ENCODE data around the gene RSBN1L.

RSBN1L gene

GRCh38 chr7:77662869-77663268 lies 33.4 kb upstream of the RSBN1L start:
- no peaks in the 10 kb centered on the region for H3K9me3 ChIP-seq (ENCODE audit: insufficient read depth, low read depth, low read length)
- no peak overlapping the region for H3K27ac ChIP-seq (ENCODE audit: low read length)
- no peaks in the 10 kb centered on the region for H3K27me3 ChIP-seq (ENCODE audit: insufficient read depth, low read length)
- no peaks in the 10 kb centered on the region for H3K4me1 ChIP-seq (ENCODE audit: insufficient read depth, low read length)
- peaks cover 14% of the 10 kb centered on the region for H3K36me3 ChIP-seq (ENCODE audit: insufficient read depth, low read depth, low read length)
- H3K9ac ChIP-seq (ENCODE audit: low read depth, low read length) = no peak overlapping the region
- no peak overlapping the region for H3K4me3 ChIP-seq (ENCODE audit: low read length)

GRCh38 chr7:77664715-77665114 lies 31.5 kb upstream of the RSBN1L start:
- no peaks in the 10 kb centered on the region for H3K27me3 ChIP-seq (ENCODE audit: insufficient read depth, low read length)
- peaks cover 4% of the 10 kb centered on the region; the same call in 1 of the 2 replicates for H3K36me3 ChIP-seq (ENCODE audit: insufficient read depth, low read depth, low read length)
- H3K9ac ChIP-seq (ENCODE audit: low read depth, low read length) = no peak overlapping the region
- H3K4me3 ChIP-seq (ENCODE audit: low read length) = no peak overlapping the region
- H3K4me1 ChIP-seq (ENCODE audit: insufficient read depth, low read length) = no peaks in the 10 kb centered on the region
- no peaks in the 10 kb centered on the region for H3K9me3 ChIP-seq (ENCODE audit: insufficient read depth, low read depth, low read length)
- H3K27ac ChIP-seq (ENCODE audit: low read length) = no peak overlapping the region

GRCh38 chr7:77665161-77665560 lies 31.1 kb upstream of the RSBN1L start:
- H3K9me3 ChIP-seq (ENCODE audit: insufficient read depth, low read depth, low read length) = no peaks in the 10 kb centered on the region
- H3K9ac ChIP-seq (ENCODE audit: low read depth, low read length) = no peak overlapping the region
- H3K27ac ChIP-seq (ENCODE audit: low read length) = no peak overlapping the region
- no peak overlapping the region for H3K4me3 ChIP-seq (ENCODE audit: low read length)
- no peaks in the 10 kb centered on the region for H3K4me1 ChIP-seq (ENCODE audit: insufficient read depth, low read length)
- H3K27me3 ChIP-seq (ENCODE audit: insufficient read depth, low read length) = no peaks in the 10 kb centered on the region
- peaks cover 4% of the 10 kb centered on the region; the same call in 1 of the 2 replicates for H3K36me3 ChIP-seq (ENCODE audit: insufficient read depth, low read depth, low read length)

- no peak overlapping the region for H3K27ac ChIP-seq (ENCODE audit: low read length)
Measured at GRCh38 chr7:77667459-77668086, 28.7 kb upstream of the RSBN1L start.

GRCh38 chr7:77674878-77675277 lies 21.4 kb upstream of the RSBN1L start:
- no peak overlapping the region for H3K9ac ChIP-seq (ENCODE audit: low read depth, low read length)
- H3K9me3 ChIP-seq (ENCODE audit: insufficient read depth, low read depth, low read length) = no peaks in the 10 kb centered on the region
- no peak overlapping the region for H3K27ac ChIP-seq (ENCODE audit: low read length)
- no peak overlapping the region for H3K4me3 ChIP-seq (ENCODE audit: low read length)
- H3K4me1 ChIP-seq (ENCODE audit: insufficient read depth, low read length) = no peaks in the 10 kb centered on the region
- H3K27me3 ChIP-seq (ENCODE audit: insufficient read depth, low read length) = no peaks in the 10 kb centered on the region
- H3K36me3 ChIP-seq (ENCODE audit: insufficient read depth, low read depth, low read length) = no peaks in the 10 kb centered on the region

More at GRCh38 chr7:77667459-77668086, 28.7 kb upstream of the RSBN1L start:
- H3K9me3 ChIP-seq (ENCODE audit: insufficient read depth, low read depth, low read length) = no peaks in the 10 kb centered on the region
- no peaks in the 10 kb centered on the region for H3K27me3 ChIP-seq (ENCODE audit: insufficient read depth, low read length)
- H3K4me3 ChIP-seq (ENCODE audit: low read length) = no peak overlapping the region
- no peak overlapping the region for H3K9ac ChIP-seq (ENCODE audit: low read depth, low read length)
- no peaks in the 10 kb centered on the region for H3K4me1 ChIP-seq (ENCODE audit: insufficient read depth, low read length)
- H3K36me3 ChIP-seq (ENCODE audit: insufficient read depth, low read depth, low read length) = peaks cover 4% of the 10 kb centered on the region; the same call in 1 of the 2 replicates

- Histone ChIP-seq H3K36me3 (ENCODE audit: insufficient read depth, low read depth, low read length) (peaks cover 24% of the 10 kb centered on the region; the same call in 1 of the 2 replicates), H3K9ac (ENCODE audit: low read depth, low read length) (no peak overlapping the region), H3K27me3 (ENCODE audit: insufficient read depth, low read length) (no peaks in the 10 kb centered on the region), H3K4me1 (ENCODE audit: insufficient read depth, low read length) (peaks cover 8% of the 10 kb centered on the region; the same call in 1 of the 2 replicates), H3K4me3 (ENCODE audit: low read length) (no peak overlapping the region), H3K27ac (ENCODE audit: low read length) (no peak overlapping the region), H3K9me3 (ENCODE audit: insufficient read depth, low read depth, low read length) (no peaks in the 10 kb centered on the region)
Measured at GRCh38 chr7:77679608-77680007, 16.7 kb upstream of the RSBN1L start.

- H3K4me3 ChIP-seq (ENCODE audit: low read length) = no peak overlapping the region
- H3K27ac ChIP-seq (ENCODE audit: low read length) = no peak overlapping the region
- H3K27me3 ChIP-seq (ENCODE audit: insufficient read depth, low read length) = no peaks in the 10 kb centered on the region
- H3K9me3 ChIP-seq (ENCODE audit: insufficient read depth, low read depth, low read length) = no peaks in the 10 kb centered on the region
- peaks cover 15% of the 10 kb centered on the region; the same call in 1 of the 2 replicates for H3K4me1 ChIP-seq (ENCODE audit: insufficient read depth, low read length)
- H3K36me3 ChIP-seq (ENCODE audit: insufficient read depth, low read depth, low read length) = peaks cover 25% of the 10 kb centered on the region; the same call in 1 of the 2 replicates
- no peak overlapping the region for H3K9ac ChIP-seq (ENCODE audit: low read depth, low read length)
Measured at GRCh38 chr7:77680266-77680665, 16.0 kb upstream of the RSBN1L start.

- no peak overlapping the region for H3K27ac ChIP-seq (ENCODE audit: low read length)
- H3K4me1 ChIP-seq (ENCODE audit: insufficient read depth, low read length) = peaks cover 20% of the 10 kb centered on the region; the same call in 1 of the 2 replicates
- no peak overlapping the region for H3K9ac ChIP-seq (ENCODE audit: low read depth, low read length)
- H3K36me3 ChIP-seq (ENCODE audit: insufficient read depth, low read depth, low read length) = peaks cover 25% of the 10 kb centered on the region; the same call in 1 of the 2 replicates
- H3K9me3 ChIP-seq (ENCODE audit: insufficient read depth, low read depth, low read length) = no peaks in the 10 kb centered on the region
- no peaks in the 10 kb centered on the region for H3K27me3 ChIP-seq (ENCODE audit: insufficient read depth, low read length)
- H3K4me3 ChIP-seq (ENCODE audit: low read length) = no peak overlapping the region
Measured at GRCh38 chr7:77684030-77684429, 12.2 kb upstream of the RSBN1L start.

GRCh38 chr7:77685233-77685632 lies 11.0 kb upstream of the RSBN1L start:
- H3K9ac ChIP-seq (ENCODE audit: low read depth, low read length) = no peak overlapping the region
- H3K27ac ChIP-seq (ENCODE audit: low read length) = no peak overlapping the region
- H3K4me3 ChIP-seq (ENCODE audit: low read length) = no peak overlapping the region
- H3K36me3 ChIP-seq (ENCODE audit: insufficient read depth, low read depth, low read length) = peaks cover 26% of the 10 kb centered on the region; the same call in 1 of the 2 replicates
- no peaks in the 10 kb centered on the region for H3K27me3 ChIP-seq (ENCODE audit: insufficient read depth, low read length)
- peaks cover 20% of the 10 kb centered on the region; the same call in 1 of the 2 replicates for H3K4me1 ChIP-seq (ENCODE audit: insufficient read depth, low read length)
- no peaks in the 10 kb centered on the region for H3K9me3 ChIP-seq (ENCODE audit: insufficient read depth, low read depth, low read length)

- Histone ChIP-seq H3K4me3 (ENCODE audit: low read length) (no peak overlapping the region), H3K9me3 (ENCODE audit: insufficient read depth, low read depth, low read length) (no peaks in the 10 kb centered on the region), H3K27me3 (ENCODE audit: insufficient read depth, low read length) (no peaks in the 10 kb centered on the region), H3K4me1 (ENCODE audit: insufficient read depth, low read length) (peaks cover 20% of the 10 kb centered on the region; the same call in 1 of the 2 replicates), H3K36me3 (ENCODE audit: insufficient read depth, low read depth, low read length) (peaks cover 31% of the 10 kb centered on the region; the same call in 1 of the 2 replicates), H3K9ac (ENCODE audit: low read depth, low read length) (no peak overlapping the region), H3K27ac (ENCODE audit: low read length) (no peak overlapping the region)
Measured at GRCh38 chr7:77687100-77687746, 9.0 kb upstream of the RSBN1L start.

- H3K9me3 ChIP-seq (ENCODE audit: insufficient read depth, low read depth, low read length) = no peaks in the 10 kb centered on the region
- no peak overlapping the region for H3K9ac ChIP-seq (ENCODE audit: low read depth, low read length)
- no peaks in the 10 kb centered on the region for H3K27me3 ChIP-seq (ENCODE audit: insufficient read depth, low read length)
- H3K27ac ChIP-seq (ENCODE audit: low read length) = no peak overlapping the region
- peaks cover 20% of the 10 kb centered on the region; the same call in 1 of the 2 replicates for H3K4me1 ChIP-seq (ENCODE audit: insufficient read depth, low read length)
- H3K36me3 ChIP-seq (ENCODE audit: insufficient read depth, low read depth, low read length) = peaks cover 26% of the 10 kb centered on the region; the same call in 1 of the 2 replicates
- H3K4me3 ChIP-seq (ENCODE audit: low read length) = no peak overlapping the region
Measured at GRCh38 chr7:77687747-77688144, 8.5 kb upstream of the RSBN1L start.

GRCh38 chr7:77690289-77690688 lies 6.0 kb upstream of the RSBN1L start:
- H3K4me1 ChIP-seq (ENCODE audit: insufficient read depth, low read length) = peaks cover 4% of the 10 kb centered on the region; the same call in 1 of the 2 replicates
- no peaks in the 10 kb centered on the region for H3K27me3 ChIP-seq (ENCODE audit: insufficient read depth, low read length)
- no peak overlapping the region for H3K9ac ChIP-seq (ENCODE audit: low read depth, low read length)
- no peak overlapping the region for H3K27ac ChIP-seq (ENCODE audit: low read length)
- H3K9me3 ChIP-seq (ENCODE audit: insufficient read depth, low read depth, low read length) = no peaks in the 10 kb centered on the region
- H3K4me3 ChIP-seq (ENCODE audit: low read length) = no peak overlapping the region
- H3K36me3 ChIP-seq (ENCODE audit: insufficient read depth, low read depth, low read length) = peaks cover 10% of the 10 kb centered on the region; the same call in 1 of the 2 replicates
